ENCODE results near the gene TASP1. TPM values are rescaled to one million over a fixed set of nuclear protein-coding genes. Genes with fewer than 3 reads are reported as not detected.

The TASP1 gene
- total and polyA plus RNA-seq, 10 of the 15 experiments (the other 5 are each of a cell fraction or from before 2014, with no cell fraction given) = 7.4 to 17.8 (median 10.5) TPM

DNA sequence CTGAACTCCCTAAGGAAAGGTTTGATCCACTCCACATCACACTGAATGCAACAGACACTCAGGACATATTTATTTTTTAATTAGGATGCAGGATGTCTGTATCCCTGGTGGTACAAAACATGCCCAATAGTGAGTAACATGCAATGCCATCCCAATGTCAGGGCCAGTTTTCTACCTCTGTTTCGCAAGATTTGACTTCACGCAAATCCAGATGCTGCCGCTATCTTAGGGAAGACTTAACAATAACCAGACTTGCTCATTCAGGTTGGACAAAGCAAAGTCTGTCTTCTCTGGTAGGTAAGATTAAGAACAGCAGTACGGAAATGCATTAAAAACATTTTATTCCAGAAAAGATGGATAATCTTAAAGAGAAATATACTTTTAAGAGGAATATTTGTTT lies 103.1 kb downstream of the TASP1 start:
- ChIA-PET CTCF (interaction anchor here (5.1 kb wide), 1 partner anchor 11 kb away, joined by 36 read pairs; no protein-coding TSS in a partner anchor), POLR2A (no interaction called here), SMC1A (ENCODE audit: uncharacterized antibody, unreplicated experiment) (no interaction called here), RAD21 (ENCODE audit: unreplicated experiment) (no interaction called here)
- in situ Hi-C loops (cut with MboI) (no loop called here), intact Hi-C loops (cut with micrococcal nuclease; ENCODE audit: unreplicated experiment) (no loop called here)
- FAIRE-seq (no peak), DNase-seq (ENCODE audit: low read depth, low spot score) (no peak), ATAC-seq (no peak)
- Histone ChIP-seq H3K27ac (ENCODE audit: control insufficient read depth, insufficient read depth) (no peak overlapping the region), H3K27me3 (replicated peaks in 1 of 2; ENCODE audit: control insufficient read depth in 2 of 2, insufficient read depth in 2 of 2, low read length in 1 of 2) (no peaks in the 10 kb centered on the region), H3K36me3 (ENCODE audit: control insufficient read depth in 2 of 2, insufficient read depth in 2 of 2, low read length in 1 of 2) (no peaks in the 10 kb centered on the region; a peak in 1 of 4 replicates), H3K4me3 (no peak overlapping the region), H3K9me3 (replicated peaks; ENCODE audit: control insufficient read depth, insufficient read depth, low read length) (no peaks in the 10 kb centered on the region), H3K4me1 (ENCODE audit: control insufficient read depth, insufficient read depth, low read length) (no peaks in the 10 kb centered on the region), H3K9ac (ENCODE audit: control insufficient read depth, insufficient read depth, low read length) (no peak overlapping the region), H2AFZ (ENCODE audit: control insufficient read depth, low read depth, low read length) (no peak overlapping the region), H3K4me2 (ENCODE audit: control insufficient read depth, insufficient read depth) (no peak overlapping the region), H3K79me2 (ENCODE audit: control insufficient read depth, insufficient read depth, low read length) (no peaks in the 10 kb centered on the region), H4K20me1 (ENCODE audit: control insufficient read depth, insufficient read depth) (no peaks in the 10 kb centered on the region)
- 97% methylated on average over 4 of the region's 4 CpGs for WGBS (ENCODE audit: insufficient coverage, insufficient replicate concordance, low lambda C conversion rate, missing lambda C conversion rate)
- BruUV-seq (replicated peaks) = no TSS peak
- TF ChIP-seq HDAC2 (IDR thresholded peaks at IDR 0.05) = no peak
- TF ChIP-seq RCOR1 (conservative IDR thresholded peaks at IDR 0.05; ENCODE audit: low read depth, low read length) = no peak
- TF ChIP-seq E4F1 (IDR thresholded peaks at IDR 0.05; ENCODE audit: borderline replicate concordance, partially characterized antibody) = no peak
- no peak for TF ChIP-seq RBBP5 (conservative IDR thresholded peaks at IDR 0.05)
- TF ChIP-seq NFYA (IDR thresholded peaks at IDR 0.05; ENCODE audit: borderline replicate concordance, low read depth, low read length) = no peak
- TF ChIP-seq SUZ12 (IDR thresholded peaks at IDR 0.05; ENCODE audit: unreplicated experiment) = no peak
- TF ChIP-seq BRCA1 (IDR thresholded peaks at IDR 0.05; ENCODE audit: low read depth, low read length) = no peak
- no peak for TF ChIP-seq GABPA (IDR thresholded peaks at IDR 0.05; ENCODE audit: low read depth)
- TF ChIP-seq LARP7 (IDR thresholded peaks at IDR 0.05) = no peak
- TF ChIP-seq FOS (IDR thresholded peaks at IDR 0.05; ENCODE audit: borderline replicate concordance, extremely low read depth, insufficient read length) = no peak
- no peak for TF ChIP-seq TCF12 (IDR thresholded peaks at IDR 0.05; ENCODE audit: low read depth, low read length)
- no peak for TF ChIP-seq CUX1 (IDR thresholded peaks at IDR 0.05; ENCODE audit: insufficient replicate concordance, low read depth, low read length)

Measured in GM12878 (cell line).